ENCODE results near the gene ATG10.

Gene ATG10

DNA sequence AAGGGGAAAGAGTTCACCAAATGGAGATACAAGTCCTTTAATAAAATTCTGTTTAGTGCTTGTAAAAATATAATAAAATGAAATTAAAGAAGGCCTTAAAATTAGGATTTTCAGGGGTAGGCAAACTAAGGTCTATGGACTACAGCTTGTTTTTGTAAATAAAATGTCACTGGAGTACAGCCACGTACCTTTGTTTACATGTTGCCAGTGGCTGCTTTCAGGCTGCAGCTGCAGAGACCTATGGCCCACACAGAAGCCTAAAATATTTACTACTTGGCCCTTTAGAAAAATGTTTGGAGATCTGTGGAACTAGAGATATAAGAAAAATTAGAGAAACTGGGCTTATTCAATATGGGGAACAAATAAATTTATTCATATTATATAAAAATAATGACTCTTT lies 183.5 kb downstream of the ATG10 start:
- H3K36me3 ChIP-seq (ENCODE audit: control insufficient read depth in 2 of 2, insufficient read depth in 2 of 2, low read length in 2 of 2) = no peaks in the 10 kb centered on the region
- no peak overlapping the region for H3K4me3 ChIP-seq (ENCODE audit: low read length in 2 of 2)
- H3K9ac ChIP-seq (ENCODE audit: low read depth in 1 of 2, low read length in 2 of 2) = no peak overlapping the region
- H3K27me3 ChIP-seq (ENCODE audit: control insufficient read depth in 2 of 2, insufficient read depth in 2 of 2, low read length in 2 of 2) = no peaks in the 10 kb centered on the region
- H3K27ac ChIP-seq (ENCODE audit: low read depth in 2 of 2, low read length in 2 of 2) = no peak overlapping the region
- H3K4me1 ChIP-seq (ENCODE audit: control insufficient read depth in 2 of 2, insufficient read depth in 2 of 2, low read length in 2 of 2) = no peaks in the 10 kb centered on the region
- no peaks in the 10 kb centered on the region for H3K9me3 ChIP-seq (ENCODE audit: control insufficient read depth in 2 of 2, low read length in 2 of 2)

DNA sequence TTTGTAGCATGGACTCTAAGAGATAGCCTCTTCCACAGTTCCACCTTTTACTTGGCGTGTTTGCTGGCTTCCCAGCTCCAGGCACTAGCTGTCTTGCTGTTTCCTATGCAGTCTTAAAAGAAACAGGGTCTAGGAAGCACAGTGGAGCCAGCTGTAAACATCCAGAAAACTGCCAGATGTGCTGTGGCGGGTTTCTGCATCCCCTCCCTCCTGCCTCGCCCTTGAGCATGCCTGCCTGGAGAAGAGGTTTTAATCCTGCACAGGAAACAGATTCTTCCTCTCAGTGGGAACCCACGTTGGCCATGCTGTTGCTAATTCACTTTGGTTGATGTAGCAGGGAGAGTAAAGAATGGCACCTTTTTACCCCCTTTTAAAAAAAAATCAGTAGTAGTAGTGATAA lies 185.1 kb downstream of the ATG10 start:
- Histone ChIP-seq H3K9me3 (ENCODE audit: control insufficient read depth in 2 of 2, low read length in 2 of 2) (no peaks in the 10 kb centered on the region), H3K9ac (ENCODE audit: low read depth in 1 of 2, low read length in 2 of 2) (no peak overlapping the region), H3K36me3 (ENCODE audit: control insufficient read depth in 2 of 2, insufficient read depth in 2 of 2, low read length in 2 of 2) (no peaks in the 10 kb centered on the region), H3K27ac (ENCODE audit: low read depth in 2 of 2, low read length in 2 of 2) (no peak overlapping the region), H3K4me3 (ENCODE audit: low read length in 2 of 2) (no peak overlapping the region), H3K27me3 (ENCODE audit: control insufficient read depth in 2 of 2, insufficient read depth in 2 of 2, low read length in 2 of 2) (no peaks in the 10 kb centered on the region), H3K4me1 (ENCODE audit: control insufficient read depth in 2 of 2, insufficient read depth in 2 of 2, low read length in 2 of 2) (no peaks in the 10 kb centered on the region)

DNA sequence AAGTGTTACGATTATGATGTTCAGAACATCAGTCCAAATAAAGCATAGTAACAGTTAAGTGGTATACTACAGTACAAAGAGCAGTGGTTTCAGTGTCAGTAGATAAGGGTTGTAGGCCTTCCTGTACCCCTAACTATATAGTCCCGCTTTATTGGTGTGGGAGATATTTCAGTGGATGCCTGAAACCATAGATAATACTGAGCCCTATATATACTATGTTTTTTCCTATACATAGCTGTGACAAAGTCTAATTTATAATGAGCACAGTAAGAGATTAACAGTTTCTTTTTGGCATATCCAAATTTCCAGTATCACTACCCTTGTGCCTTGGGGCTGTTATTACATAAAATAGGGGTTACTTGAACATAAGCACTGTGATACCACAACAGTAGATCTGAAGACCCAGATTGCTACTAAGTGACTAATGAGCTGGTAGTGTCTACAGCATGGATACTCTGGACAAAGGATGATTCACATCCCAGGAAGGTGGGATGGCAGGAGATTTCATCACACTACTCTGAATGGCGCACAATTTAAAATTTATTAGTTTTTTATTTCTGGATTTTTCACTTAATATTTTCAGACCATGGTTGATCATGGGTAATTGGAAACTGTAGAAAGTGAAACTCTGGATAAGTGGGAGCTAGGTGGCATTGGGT lies 187.1 kb downstream of the ATG10 start:
- no peak overlapping the region for H3K9ac ChIP-seq (ENCODE audit: low read depth in 1 of 2, low read length in 2 of 2)
- H3K27ac ChIP-seq (ENCODE audit: low read depth in 2 of 2, low read length in 2 of 2) = no peak overlapping the region
- no peaks in the 10 kb centered on the region for H3K4me1 ChIP-seq (ENCODE audit: control insufficient read depth in 2 of 2, insufficient read depth in 2 of 2, low read length in 2 of 2)
- H3K36me3 ChIP-seq (ENCODE audit: control insufficient read depth in 2 of 2, insufficient read depth in 2 of 2, low read length in 2 of 2) = no peaks in the 10 kb centered on the region
- no peak overlapping the region for H3K4me3 ChIP-seq (ENCODE audit: low read length in 2 of 2)
- H3K27me3 ChIP-seq (ENCODE audit: control insufficient read depth in 2 of 2, insufficient read depth in 2 of 2, low read length in 2 of 2) = no peaks in the 10 kb centered on the region
- H3K9me3 ChIP-seq (ENCODE audit: control insufficient read depth in 2 of 2, low read length in 2 of 2) = no peaks in the 10 kb centered on the region

DNA sequence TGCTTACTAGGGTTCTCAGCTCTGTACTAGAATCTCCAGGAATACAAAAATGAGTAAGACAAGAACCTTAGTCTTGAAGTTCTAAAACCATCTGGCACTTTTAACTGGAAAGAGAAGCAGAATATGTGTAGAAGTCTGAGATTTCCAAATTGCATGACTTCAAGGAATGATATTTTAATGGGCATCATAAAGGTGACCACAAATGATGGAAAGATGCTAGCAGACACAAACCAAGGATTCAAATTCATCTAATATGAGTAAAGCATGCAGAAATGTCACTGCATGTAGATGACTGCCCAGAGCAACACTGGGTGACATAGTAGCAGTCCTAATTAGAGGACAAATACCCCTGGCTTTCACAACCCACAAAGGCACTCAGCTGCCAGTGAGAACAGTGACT lies 189.1 kb downstream of the ATG10 start:
- no peak overlapping the region for H3K27ac ChIP-seq (ENCODE audit: low read depth in 2 of 2, low read length in 2 of 2)
- no peak overlapping the region for H3K9ac ChIP-seq (ENCODE audit: low read depth in 1 of 2, low read length in 2 of 2)
- no peaks in the 10 kb centered on the region for H3K27me3 ChIP-seq (ENCODE audit: control insufficient read depth in 2 of 2, insufficient read depth in 2 of 2, low read length in 2 of 2)
- peaks cover 3 to 10% of the 10 kb centered on the region in 2 donors for H3K4me1 ChIP-seq (ENCODE audit: control insufficient read depth in 2 of 2, insufficient read depth in 2 of 2, low read length in 2 of 2)
- H3K9me3 ChIP-seq (ENCODE audit: control insufficient read depth in 2 of 2, low read length in 2 of 2) = no peaks in the 10 kb centered on the region
- no peaks in the 10 kb centered on the region for H3K36me3 ChIP-seq (ENCODE audit: control insufficient read depth in 2 of 2, insufficient read depth in 2 of 2, low read length in 2 of 2)
- no peak overlapping the region for H3K4me3 ChIP-seq (ENCODE audit: low read length in 2 of 2)

DNA sequence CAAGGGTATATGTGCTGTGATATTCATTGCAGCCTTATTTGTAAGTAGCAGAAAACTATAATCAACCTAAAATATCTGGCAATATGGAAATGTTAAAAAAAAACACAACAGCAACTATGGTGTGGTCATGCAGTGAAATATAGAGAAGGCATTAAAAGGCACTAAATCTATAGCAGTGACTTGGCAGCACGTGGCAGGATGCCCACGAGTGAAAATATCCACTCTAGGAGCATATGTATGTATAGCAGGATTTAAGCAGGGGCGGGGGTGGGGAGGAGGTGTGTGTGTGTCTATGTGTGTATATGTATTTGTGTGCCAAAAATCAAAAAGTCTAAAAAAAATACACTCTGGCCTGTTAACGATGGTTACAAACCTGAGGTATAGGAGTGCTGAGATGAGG lies 190.8 kb downstream of the ATG10 start:
- no peaks in the 10 kb centered on the region for H3K36me3 ChIP-seq (ENCODE audit: control insufficient read depth in 2 of 2, insufficient read depth in 2 of 2, low read length in 2 of 2)
- H3K9me3 ChIP-seq (ENCODE audit: control insufficient read depth in 2 of 2, low read length in 2 of 2) = no peaks in the 10 kb centered on the region
- H3K27me3 ChIP-seq (ENCODE audit: control insufficient read depth in 2 of 2, insufficient read depth in 2 of 2, low read length in 2 of 2) = no peaks in the 10 kb centered on the region
- H3K27ac ChIP-seq (ENCODE audit: low read depth in 2 of 2, low read length in 2 of 2) = no peak overlapping the region
- H3K4me1 ChIP-seq (ENCODE audit: control insufficient read depth in 2 of 2, insufficient read depth in 2 of 2, low read length in 2 of 2) = peaks cover 3 to 12% of the 10 kb centered on the region in 2 donors
- no peak overlapping the region for H3K4me3 ChIP-seq (ENCODE audit: low read length in 2 of 2)
- H3K9ac ChIP-seq (ENCODE audit: low read depth in 1 of 2, low read length in 2 of 2) = no peak overlapping the region

DNA sequence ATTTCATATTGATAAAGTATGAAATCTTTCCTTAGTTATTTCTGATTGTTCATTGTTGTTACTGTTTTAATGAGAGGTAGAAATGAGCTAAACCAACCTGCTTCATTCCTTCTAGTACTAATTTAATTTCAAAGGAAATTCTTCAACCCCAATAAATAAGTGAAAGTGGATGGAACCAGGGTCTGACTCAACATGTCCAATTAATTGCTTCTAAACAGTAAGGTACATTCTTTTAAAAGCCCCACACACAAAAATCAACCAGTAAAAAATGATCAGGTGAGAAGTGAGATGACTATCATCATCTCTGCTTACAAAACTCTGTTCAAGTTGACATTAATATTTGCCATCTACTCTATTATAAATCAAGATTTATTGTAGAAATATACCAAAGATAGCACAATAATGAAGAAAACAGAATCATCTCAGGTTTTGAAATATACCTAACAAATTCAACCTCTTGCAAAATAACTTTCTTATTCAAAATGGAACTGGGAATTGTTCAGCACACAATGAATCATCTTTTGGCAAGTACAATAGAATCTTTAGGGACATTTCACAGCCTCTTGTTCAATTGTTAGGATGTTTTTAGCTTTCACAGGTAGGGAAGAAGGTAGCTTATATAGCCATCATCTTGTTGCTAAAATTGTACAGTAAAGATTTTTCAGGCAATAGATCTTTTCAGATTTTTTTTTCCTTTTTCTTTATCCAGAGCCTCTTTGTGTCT lies 191.8 kb downstream of the ATG10 start:
- H3K27ac ChIP-seq (ENCODE audit: low read depth in 2 of 2, low read length in 2 of 2) = no peak overlapping the region
- no peaks in the 10 kb centered on the region for H3K36me3 ChIP-seq (ENCODE audit: control insufficient read depth in 2 of 2, insufficient read depth in 2 of 2, low read length in 2 of 2)
- no peak overlapping the region for H3K4me3 ChIP-seq (ENCODE audit: low read length in 2 of 2)
- H3K27me3 ChIP-seq (ENCODE audit: control insufficient read depth in 2 of 2, insufficient read depth in 2 of 2, low read length in 2 of 2) = no peaks in the 10 kb centered on the region
- peaks cover 3 to 12% of the 10 kb centered on the region in 2 donors for H3K4me1 ChIP-seq (ENCODE audit: control insufficient read depth in 2 of 2, insufficient read depth in 2 of 2, low read length in 2 of 2)
- no peaks in the 10 kb centered on the region for H3K9me3 ChIP-seq (ENCODE audit: control insufficient read depth in 2 of 2, low read length in 2 of 2)
- no peak overlapping the region for H3K9ac ChIP-seq (ENCODE audit: low read depth in 1 of 2, low read length in 2 of 2)

DNA sequence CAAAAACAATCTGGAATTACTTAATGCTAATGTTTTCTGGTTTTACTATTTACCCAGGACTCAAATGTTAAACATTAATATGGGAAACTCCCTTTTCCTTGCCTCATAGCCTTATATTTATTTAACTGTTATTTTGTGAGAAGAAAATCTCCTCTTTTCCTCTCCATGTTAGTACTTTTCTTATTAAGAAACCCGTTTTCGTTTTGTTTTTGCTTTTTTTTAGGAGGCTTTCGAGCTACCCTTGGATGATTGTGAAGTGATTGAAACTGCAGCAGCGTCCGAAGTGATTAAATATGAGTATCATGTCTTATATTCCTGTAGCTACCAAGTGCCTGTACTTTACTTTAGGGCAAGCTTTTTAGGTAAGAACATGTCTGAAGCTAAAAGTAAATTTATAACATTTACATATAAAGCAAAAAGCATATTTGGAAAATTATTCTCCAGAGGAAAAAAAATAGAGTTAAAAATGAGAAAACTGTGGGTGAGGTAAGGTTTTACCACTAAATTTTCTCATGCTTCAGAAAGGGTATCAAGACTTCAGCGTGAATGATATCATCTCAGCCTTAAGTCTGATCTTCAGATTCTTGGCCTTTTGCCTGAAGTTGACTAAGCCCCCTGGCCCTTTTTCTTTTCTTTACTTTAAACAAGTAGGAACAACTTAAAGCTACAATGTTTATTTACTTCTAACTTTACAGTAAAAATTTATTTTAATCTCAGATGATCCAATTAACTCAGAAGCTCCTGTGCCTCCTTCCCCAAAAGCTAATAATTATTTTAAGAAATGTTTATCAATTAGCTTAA lies 192.6 kb downstream of the ATG10 start:
- no peak overlapping the region for H3K27ac ChIP-seq (ENCODE audit: low read depth in 2 of 2, low read length in 2 of 2)
- no peak overlapping the region for H3K4me3 ChIP-seq (ENCODE audit: low read length in 2 of 2)
- no peaks in the 10 kb centered on the region for H3K27me3 ChIP-seq (ENCODE audit: control insufficient read depth in 2 of 2, insufficient read depth in 2 of 2, low read length in 2 of 2)
- no peaks in the 10 kb centered on the region for H3K9me3 ChIP-seq (ENCODE audit: control insufficient read depth in 2 of 2, low read length in 2 of 2)
- H3K9ac ChIP-seq (ENCODE audit: low read depth in 1 of 2, low read length in 2 of 2) = peak overlapping the region in 1 of 2 donors; percentile 26
- peaks cover 3 to 12% of the 10 kb centered on the region in 2 donors for H3K4me1 ChIP-seq (ENCODE audit: control insufficient read depth in 2 of 2, insufficient read depth in 2 of 2, low read length in 2 of 2)
- H3K36me3 ChIP-seq (ENCODE audit: control insufficient read depth in 2 of 2, insufficient read depth in 2 of 2, low read length in 2 of 2) = no peaks in the 10 kb centered on the region

DNA sequence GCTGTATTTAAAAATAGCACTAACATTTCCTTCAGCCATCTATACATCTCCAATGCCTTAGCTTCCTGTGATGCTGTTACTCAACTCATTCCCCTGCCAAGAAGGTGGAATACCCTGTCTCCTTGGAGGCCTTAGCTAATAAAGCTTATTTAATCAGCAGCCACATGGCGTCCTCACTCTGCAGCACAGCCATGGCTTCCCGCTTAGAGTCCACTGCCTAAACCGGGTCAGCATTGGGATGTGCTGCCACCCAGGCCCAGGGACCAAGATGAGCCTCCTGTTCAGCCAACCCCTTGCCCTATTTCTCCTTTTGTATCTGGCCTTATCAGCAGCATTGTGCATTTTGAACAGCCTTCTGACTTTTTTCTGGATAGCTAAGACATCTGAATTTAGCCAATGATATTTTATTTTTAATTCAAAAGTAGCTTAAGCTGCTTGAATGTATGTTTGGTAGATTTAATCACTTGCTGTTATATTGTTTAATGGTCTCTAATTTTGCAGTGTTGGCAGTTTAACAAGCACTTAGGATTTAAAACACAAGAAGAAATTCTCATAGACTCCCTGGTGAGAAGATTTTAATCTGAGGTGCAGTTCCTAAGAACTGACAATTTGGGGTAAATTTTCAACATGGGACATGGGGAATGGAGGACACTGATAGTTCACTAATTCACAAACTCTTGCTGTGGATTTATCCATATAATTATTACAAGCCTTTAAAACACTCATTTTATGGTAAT lies 193.3 kb downstream of the ATG10 start:
- no peak overlapping the region for H3K4me3 ChIP-seq (ENCODE audit: low read length in 2 of 2)
- H3K27me3 ChIP-seq (ENCODE audit: control insufficient read depth in 2 of 2, insufficient read depth in 2 of 2, low read length in 2 of 2) = no peaks in the 10 kb centered on the region
- H3K4me1 ChIP-seq (ENCODE audit: control insufficient read depth in 2 of 2, insufficient read depth in 2 of 2, low read length in 2 of 2) = peaks cover 3 to 12% of the 10 kb centered on the region in 2 donors
- no peak overlapping the region for H3K9ac ChIP-seq (ENCODE audit: low read depth in 1 of 2, low read length in 2 of 2)
- no peaks in the 10 kb centered on the region for H3K36me3 ChIP-seq (ENCODE audit: control insufficient read depth in 2 of 2, insufficient read depth in 2 of 2, low read length in 2 of 2)
- H3K9me3 ChIP-seq (ENCODE audit: control insufficient read depth in 2 of 2, low read length in 2 of 2) = no peaks in the 10 kb centered on the region
- peak overlapping the region in 1 of 2 donors; percentile 13 for H3K27ac ChIP-seq (ENCODE audit: low read depth in 2 of 2, low read length in 2 of 2)

DNA sequence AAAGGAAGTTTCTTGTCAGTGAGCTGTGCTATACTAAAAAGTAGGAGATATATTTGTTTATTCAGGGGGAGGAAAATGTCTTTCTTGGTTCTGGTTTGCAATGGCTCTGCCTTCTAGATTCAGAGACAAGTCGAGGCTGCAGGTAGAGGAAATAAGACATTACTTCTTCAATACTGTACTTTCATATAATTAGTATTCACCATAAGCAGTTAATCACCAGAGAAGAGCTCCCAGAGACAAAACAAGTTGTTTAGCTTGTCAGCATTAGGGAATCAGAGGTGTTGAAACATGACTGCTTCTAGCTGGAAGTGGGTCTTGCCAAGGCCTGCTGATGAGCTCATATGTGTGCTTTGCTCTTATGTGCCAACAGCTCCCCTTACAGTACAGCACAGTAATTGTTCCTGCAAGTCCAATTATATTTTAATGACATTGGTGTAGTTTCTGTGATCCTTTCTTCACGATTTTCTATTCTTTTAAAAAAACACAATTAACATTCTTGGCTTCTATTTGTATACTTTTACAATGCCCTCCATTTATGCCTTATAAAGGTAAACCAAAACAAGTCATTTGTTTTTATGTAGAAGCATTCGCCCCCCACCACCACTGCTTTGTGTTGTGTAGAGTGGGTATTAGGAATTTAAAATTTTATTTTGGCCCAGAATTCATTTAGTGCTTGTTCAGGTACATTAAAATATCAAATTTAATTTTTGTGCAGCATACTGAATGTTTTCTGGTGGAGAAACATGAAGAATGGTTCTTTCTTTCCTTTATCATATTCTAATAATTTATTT lies 194.1 kb downstream of the ATG10 start:
- H3K9ac ChIP-seq (ENCODE audit: low read depth in 1 of 2, low read length in 2 of 2) = no peak overlapping the region
- no peaks in the 10 kb centered on the region for H3K27me3 ChIP-seq (ENCODE audit: control insufficient read depth in 2 of 2, insufficient read depth in 2 of 2, low read length in 2 of 2)
- H3K27ac ChIP-seq (ENCODE audit: low read depth in 2 of 2, low read length in 2 of 2) = no peak overlapping the region
- H3K4me3 ChIP-seq (ENCODE audit: low read length in 2 of 2) = no peak overlapping the region
- H3K9me3 ChIP-seq (ENCODE audit: control insufficient read depth in 2 of 2, low read length in 2 of 2) = no peaks in the 10 kb centered on the region
- no peaks in the 10 kb centered on the region for H3K36me3 ChIP-seq (ENCODE audit: control insufficient read depth in 2 of 2, insufficient read depth in 2 of 2, low read length in 2 of 2)
- peaks cover 3 to 12% of the 10 kb centered on the region in 2 donors for H3K4me1 ChIP-seq (ENCODE audit: control insufficient read depth in 2 of 2, insufficient read depth in 2 of 2, low read length in 2 of 2)

Data from mucosa of rectum (tissue), 2 donors.